ENCODE data around the gene MLH1.
"Not testable (repeated sequence)": the region's sequence is repeated elsewhere in the genome, so short reads cannot be mapped to it uniquely, and the experiment has no call there.

Gene MLH1

DNA sequence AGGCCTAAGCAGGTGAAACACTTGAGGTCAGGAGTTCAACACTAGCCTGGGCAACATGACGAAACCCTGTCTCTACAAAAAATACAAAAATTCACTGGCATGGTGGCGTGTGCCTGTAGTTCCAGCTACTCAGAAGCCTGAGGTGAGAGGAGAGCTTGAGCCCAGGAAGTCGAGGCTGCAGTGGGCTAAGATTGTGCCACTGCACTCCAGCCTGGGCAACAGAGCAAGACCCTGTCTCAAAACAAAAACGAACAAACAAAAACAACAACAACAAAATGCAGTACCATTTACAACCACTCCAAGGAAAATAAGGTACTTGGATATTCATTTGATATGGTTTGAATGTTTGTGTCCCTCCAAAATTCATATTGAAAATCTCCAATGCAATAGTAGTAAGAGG, 32.8 kb upstream of the MLH1 start:
- H3K36me3 ChIP-seq (ENCODE audit: control insufficient read depth, insufficient read depth, low read length), result no peaks in the 10 kb centered on the region
- TF ChIP-seq, protein P1, sequence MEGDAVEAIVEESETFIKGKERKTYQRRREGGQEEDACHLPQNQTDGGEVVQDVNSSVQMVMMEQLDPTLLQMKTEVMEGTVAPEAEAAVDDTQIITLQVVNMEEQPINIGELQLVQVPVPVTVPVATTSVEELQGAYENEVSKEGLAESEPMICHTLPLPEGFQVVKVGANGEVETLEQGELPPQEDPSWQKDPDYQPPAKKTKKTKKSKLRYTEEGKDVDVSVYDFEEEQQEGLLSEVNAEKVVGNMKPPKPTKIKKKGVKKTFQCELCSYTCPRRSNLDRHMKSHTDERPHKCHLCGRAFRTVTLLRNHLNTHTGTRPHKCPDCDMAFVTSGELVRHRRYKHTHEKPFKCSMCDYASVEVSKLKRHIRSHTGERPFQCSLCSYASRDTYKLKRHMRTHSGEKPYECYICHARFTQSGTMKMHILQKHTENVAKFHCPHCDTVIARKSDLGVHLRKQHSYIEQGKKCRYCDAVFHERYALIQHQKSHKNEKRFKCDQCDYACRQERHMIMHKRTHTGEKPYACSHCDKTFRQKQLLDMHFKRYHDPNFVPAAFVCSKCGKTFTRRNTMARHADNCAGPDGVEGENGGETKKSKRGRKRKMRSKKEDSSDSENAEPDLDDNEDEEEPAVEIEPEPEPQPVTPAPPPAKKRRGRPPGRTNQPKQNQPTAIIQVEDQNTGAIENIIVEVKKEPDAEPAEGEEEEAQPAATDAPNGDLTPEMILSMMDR (IDR thresholded peaks at IDR 0.05; ENCODE audit: insufficient read depth, low read length, poor library complexity, severe bottlenecking), result no peak
- DNase-seq (ENCODE audit: extremely low read depth, insufficient read length), result no peak
- no peak overlapping the region for H3K4me3 ChIP-seq (replicated peaks; ENCODE audit: low read depth, low read length)
- no peaks in the 10 kb centered on the region for H3K27me3 ChIP-seq (replicated peaks; ENCODE audit: control insufficient read depth, insufficient read depth, low read length)

DNA sequence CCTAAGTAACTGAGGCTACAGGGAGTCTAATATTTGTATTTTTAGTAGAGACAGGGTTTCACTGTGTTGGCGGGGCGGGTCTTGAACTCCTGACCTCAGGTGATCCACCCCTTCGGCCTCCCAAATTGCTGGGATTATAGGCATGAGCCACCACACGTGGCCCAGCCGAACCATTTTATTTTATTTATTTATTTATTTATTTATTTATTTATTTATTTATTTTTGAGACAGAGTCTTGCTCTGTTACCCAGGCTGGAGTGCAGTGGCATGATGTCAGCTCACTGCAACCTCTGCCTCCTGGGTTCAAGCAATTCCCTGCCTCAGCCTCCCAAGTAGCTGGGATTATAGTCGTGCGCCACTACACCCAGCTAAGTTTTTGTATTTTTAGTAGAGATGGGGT, 30.3 kb upstream of the MLH1 start:
- H3K36me3 ChIP-seq (ENCODE audit: control insufficient read depth, insufficient read depth, low read length); H3K4me3 ChIP-seq (replicated peaks; ENCODE audit: low read depth, low read length); H3K27me3 ChIP-seq (replicated peaks; ENCODE audit: control insufficient read depth, insufficient read depth, low read length); DNase-seq (ENCODE audit: extremely low read depth, insufficient read length): not testable (repeated sequence)

DNA sequence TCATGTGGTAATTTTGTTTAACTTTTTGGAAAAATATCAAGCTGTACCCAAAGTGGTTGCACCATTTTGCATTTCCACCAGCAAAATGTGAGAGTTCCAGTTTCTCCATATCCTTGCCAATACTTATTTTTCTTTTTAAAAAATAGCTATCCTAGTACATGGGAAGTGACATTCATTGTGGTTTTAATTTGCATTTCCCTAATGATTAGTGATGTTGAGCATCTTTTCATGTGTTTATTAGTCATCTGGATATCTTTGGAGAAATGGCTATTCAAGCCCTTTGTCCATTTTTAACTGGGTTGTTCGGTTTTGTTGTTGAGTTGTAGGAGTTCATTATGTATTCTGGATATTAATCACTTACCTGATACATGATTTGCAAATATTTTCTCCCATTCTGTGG, 29.0 kb upstream of the MLH1 start:
- Histone ChIP-seq H3K4me3 (replicated peaks; ENCODE audit: low read depth, low read length) (no peak overlapping the region), H3K36me3 (ENCODE audit: control insufficient read depth, insufficient read depth, low read length) (no peaks in the 10 kb centered on the region), H3K27me3 (replicated peaks; ENCODE audit: control insufficient read depth, insufficient read depth, low read length) (no peaks in the 10 kb centered on the region)
- TF ChIP-seq, protein P1 (IDR thresholded peaks at IDR 0.05; ENCODE audit: insufficient read depth, low read length, poor library complexity, severe bottlenecking), result no peak
- DNase-seq (ENCODE audit: extremely low read depth, insufficient read length), result no peak

DNA sequence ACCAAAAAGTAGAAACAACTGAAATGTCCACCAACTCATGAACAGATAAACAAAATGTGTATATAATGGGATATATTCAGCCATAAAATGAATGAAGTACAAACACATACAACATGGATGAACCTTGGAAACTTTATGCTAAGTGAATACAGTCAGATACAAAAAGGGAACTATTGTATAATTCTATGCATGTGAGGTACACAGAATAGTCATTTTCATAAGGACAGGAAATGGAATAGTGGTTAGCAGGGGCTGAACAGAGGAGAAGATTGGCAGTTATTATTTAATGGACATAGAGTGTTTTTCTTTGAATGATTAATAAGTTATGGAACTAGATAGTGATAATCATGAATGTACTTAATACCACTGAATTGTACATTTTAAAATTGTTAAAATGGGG, 28.5 kb upstream of the MLH1 start:
- TF ChIP-seq, protein P1 (IDR thresholded peaks at IDR 0.05; ENCODE audit: insufficient read depth, low read length, poor library complexity, severe bottlenecking), result no peak
- Histone ChIP-seq H3K36me3 (ENCODE audit: control insufficient read depth, insufficient read depth, low read length) (no peaks in the 10 kb centered on the region), H3K4me3 (replicated peaks; ENCODE audit: low read depth, low read length) (no peak overlapping the region), H3K27me3 (replicated peaks; ENCODE audit: control insufficient read depth, insufficient read depth, low read length) (no peaks in the 10 kb centered on the region)
- DNase-seq (ENCODE audit: extremely low read depth, insufficient read length), result no peak

DNA sequence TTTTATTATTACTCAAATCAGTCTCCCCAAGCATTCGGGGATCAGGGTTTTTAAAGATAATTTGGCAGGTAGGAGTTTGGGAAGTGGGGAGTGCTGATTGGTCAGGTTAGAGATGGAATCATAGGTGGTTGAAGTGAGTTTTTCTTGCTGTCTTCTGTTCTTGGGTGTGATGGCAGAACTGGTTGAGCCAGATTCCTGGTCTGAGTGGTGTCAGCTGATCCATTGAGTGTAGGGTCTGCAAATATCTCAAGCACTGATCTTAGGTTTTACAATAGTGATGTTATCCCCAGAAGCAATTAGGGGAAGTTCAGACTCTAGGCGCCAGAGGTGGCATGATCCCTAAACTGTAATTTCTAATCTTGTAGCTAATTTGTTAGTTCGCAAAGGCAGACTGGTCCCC, 27.9 kb upstream of the MLH1 start:
- Histone ChIP-seq H3K36me3 (ENCODE audit: control insufficient read depth, insufficient read depth, low read length) (no peaks in the 10 kb centered on the region), H3K27me3 (replicated peaks; ENCODE audit: control insufficient read depth, insufficient read depth, low read length) (no peaks in the 10 kb centered on the region), H3K4me3 (replicated peaks; ENCODE audit: low read depth, low read length) (no peak overlapping the region)
- no peak for DNase-seq (ENCODE audit: extremely low read depth, insufficient read length)
- TF ChIP-seq, protein P1 (IDR thresholded peaks at IDR 0.05; ENCODE audit: insufficient read depth, low read length, poor library complexity, severe bottlenecking), result no peak

DNA sequence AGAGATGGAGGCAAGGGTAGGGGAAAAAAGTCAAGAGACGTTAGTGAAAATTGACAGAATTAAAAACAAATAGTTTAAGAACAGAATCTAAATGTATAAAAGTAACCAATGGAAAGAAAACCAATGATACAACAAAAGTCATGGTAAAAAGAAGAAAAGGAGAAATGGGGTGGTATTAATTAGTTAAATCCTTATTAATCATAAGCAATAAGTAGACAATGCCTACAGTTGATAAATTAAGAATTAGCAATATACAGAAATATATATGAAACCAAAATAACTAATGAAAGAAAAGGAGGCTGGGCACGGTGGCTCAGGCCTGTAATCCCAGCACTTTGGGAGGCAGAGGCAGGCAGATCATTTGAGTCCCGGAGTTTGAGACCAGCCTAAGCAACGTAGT, 24.2 kb upstream of the MLH1 start:
- Histone ChIP-seq H3K27me3 (replicated peaks; ENCODE audit: control insufficient read depth, insufficient read depth, low read length) (no peaks in the 10 kb centered on the region), H3K36me3 (ENCODE audit: control insufficient read depth, insufficient read depth, low read length) (no peaks in the 10 kb centered on the region), H3K4me3 (replicated peaks; ENCODE audit: low read depth, low read length) (no peak overlapping the region)
- TF ChIP-seq, protein P1 (IDR thresholded peaks at IDR 0.05; ENCODE audit: insufficient read depth, low read length, poor library complexity, severe bottlenecking), result no peak
- no peak for DNase-seq (ENCODE audit: extremely low read depth, insufficient read length)

Data from GM06990 (cell line).